GM12875 (cell line): Measurements from ENCODE around the gene TAX1BP3.

Source experiments
- H3K4me3 ChIP-seq: one replicate; pipeline ENCODE4 v1.5.1; 2011; ENCODE audit warnings: low read depth, low read length, control low read depth
- TF ChIP-seq, protein P1 (sequence below): IDR thresholded peaks from 2 replicates; pipeline ENCODE4 v1.5.1; 2011; ENCODE audit warnings: low read depth, mild to moderate bottlenecking, control low read depth, inconsistent platforms, low read length, moderate library complexity, borderline replicate concordance; ENCODE audit not compliant: insufficient read depth

Gene TAX1BP3

GRCh38 chr17:3692346-3692745 is 24.0 kb upstream of the TAX1BP3 start:
- TF ChIP-seq, protein P1, sequence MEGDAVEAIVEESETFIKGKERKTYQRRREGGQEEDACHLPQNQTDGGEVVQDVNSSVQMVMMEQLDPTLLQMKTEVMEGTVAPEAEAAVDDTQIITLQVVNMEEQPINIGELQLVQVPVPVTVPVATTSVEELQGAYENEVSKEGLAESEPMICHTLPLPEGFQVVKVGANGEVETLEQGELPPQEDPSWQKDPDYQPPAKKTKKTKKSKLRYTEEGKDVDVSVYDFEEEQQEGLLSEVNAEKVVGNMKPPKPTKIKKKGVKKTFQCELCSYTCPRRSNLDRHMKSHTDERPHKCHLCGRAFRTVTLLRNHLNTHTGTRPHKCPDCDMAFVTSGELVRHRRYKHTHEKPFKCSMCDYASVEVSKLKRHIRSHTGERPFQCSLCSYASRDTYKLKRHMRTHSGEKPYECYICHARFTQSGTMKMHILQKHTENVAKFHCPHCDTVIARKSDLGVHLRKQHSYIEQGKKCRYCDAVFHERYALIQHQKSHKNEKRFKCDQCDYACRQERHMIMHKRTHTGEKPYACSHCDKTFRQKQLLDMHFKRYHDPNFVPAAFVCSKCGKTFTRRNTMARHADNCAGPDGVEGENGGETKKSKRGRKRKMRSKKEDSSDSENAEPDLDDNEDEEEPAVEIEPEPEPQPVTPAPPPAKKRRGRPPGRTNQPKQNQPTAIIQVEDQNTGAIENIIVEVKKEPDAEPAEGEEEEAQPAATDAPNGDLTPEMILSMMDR, result peak; percentile 17; the same call in 1 of the 2 replicates
- H3K4me3 ChIP-seq, result no peak overlapping the region

GRCh38 chr17:3691617-3692067 is 23.3 kb upstream of the TAX1BP3 start:
- no peak overlapping the region for H3K4me3 ChIP-seq
- TF ChIP-seq, protein P1, result peak; percentile 39

- no peak overlapping the region for H3K4me3 ChIP-seq
- TF ChIP-seq, protein P1, result no peak
Observed at GRCh38 chr17:3690094-3690715, 21.8 kb upstream of the TAX1BP3 start.

- H3K4me3 ChIP-seq, result no peak overlapping the region
- TF ChIP-seq, protein P1, result no peak
Observed at GRCh38 chr17:3689262-3690093, 21.1 kb upstream of the TAX1BP3 start.

DNA sequence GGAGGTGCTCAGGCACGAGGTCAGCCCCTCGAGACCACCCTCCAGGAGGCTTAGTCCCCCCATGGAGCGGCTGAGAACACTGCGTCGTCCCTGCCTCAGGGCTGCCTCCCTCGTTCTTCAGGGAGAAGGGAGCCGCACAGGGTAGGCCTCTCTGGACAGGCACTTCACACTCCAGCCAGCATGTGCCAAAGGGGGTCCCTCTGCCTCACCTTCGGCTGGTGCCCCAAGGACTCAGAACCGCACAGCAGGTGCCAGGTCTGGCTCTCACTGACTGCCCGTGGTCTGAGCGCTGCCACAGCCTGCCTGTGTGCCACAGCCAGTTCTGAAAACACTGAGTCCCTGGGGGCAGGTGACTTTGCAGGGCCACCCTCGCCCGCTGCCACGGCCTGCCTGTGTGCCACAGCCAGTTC is 20.5 kb upstream of the TAX1BP3 start:
- no peak overlapping the region for H3K4me3 ChIP-seq
- TF ChIP-seq, protein P1, result no peak

GRCh38 chr17:3688027-3688553 is 19.7 kb upstream of the TAX1BP3 start:
- TF ChIP-seq, protein P1, result no peak
- H3K4me3 ChIP-seq, result no peak overlapping the region
